PC-3 (cell line): ENCODE measurements around the gene CNIH2. TPM values are rescaled to one million over a fixed set of nuclear protein-coding genes. Genes with fewer than 3 reads are reported as not detected.

Source experiments
- ATAC-seq: fragments of 200-7000 bp; cut with Tn5 transposase; 2 replicates; pipeline ENCODE4 v1.9.1; 2020; ENCODE audit warnings: mild to moderate bottlenecking, moderate library complexity
- BruUV-seq: library from RNA; stranded (reverse); fragments of 400-500 nt; replicated peaks from 2 replicates; lab custom pipeline; 2021; lab: Mats Ljungman, UMichigan
- CTCF ChIA-PET: fragments of 300-600 bp; sonication (Branson Sonifier 250); formaldehyde crosslinking; loops from one replicate; lab custom pipeline; 2022; ENCODE audit warnings: antibody characterized with exemption; lab: Charles Lee
- POLR2A ChIA-PET: fragments of 300-600 bp; sonication (Branson Sonifier 250); formaldehyde crosslinking; loops from one replicate; lab custom pipeline; 2022; ENCODE audit warnings: antibody characterized with exemption; ENCODE audit not compliant: unreplicated experiment; lab: Charles Lee
- DNase-seq: peaks from one replicate; pipeline ENCODE4 v3.0.0-alpha.2; 2015
- H2AFZ ChIP-seq: fragments of 300-600 bp; sonication (generic); 2 replicates; pipeline ENCODE4 v1.6.0; 2016; ENCODE audit warnings: antibody characterized with exemption, low read length
- H3F3A ChIP-seq: fragments of 300-600 bp; sonication (generic); one replicate; pipeline ENCODE4 v1.6.0; 2017; ENCODE audit warnings: antibody characterized with exemption, low read length, control low read depth, mild to moderate bottlenecking; ENCODE audit not compliant: unreplicated experiment
- H3K27ac ChIP-seq: fragments of 300-600 bp; sonication (generic); 2 replicates; pipeline ENCODE4 v1.5.1; 2016; ENCODE audit warnings: mild to moderate bottlenecking, low read length
- H3K27me3 ChIP-seq: fragments of 300-600 bp; sonication (generic); 2 replicates; pipeline ENCODE4 v1.6.1; 2016; ENCODE audit warnings: low read length, mixed read lengths
- H3K36me3 ChIP-seq: fragments of 300-600 bp; sonication (generic); 2 replicates; pipeline ENCODE4 v1.6.1; 2016; ENCODE audit warnings: low read depth, mixed run types, low read length, mixed read lengths
- H3K4me1 ChIP-seq: fragments of 300-600 bp; sonication (generic); 2 replicates; pipeline ENCODE4 v1.5.1; 2016; ENCODE audit warnings: low read length; ENCODE audit not compliant: insufficient read depth
- H3K4me2 ChIP-seq: fragments of 300-600 bp; sonication (generic); 2 replicates; pipeline ENCODE4 v1.6.0; 2016; ENCODE audit warnings: low read length
- H3K4me3 ChIP-seq: fragments of 300-600 bp; sonication (generic); 2 replicates; pipeline ENCODE4 v1.5.1; 2016; ENCODE audit warnings: mild to moderate bottlenecking, low read length, mixed read lengths
- H3K79me2 ChIP-seq: fragments of 300-600 bp; sonication (generic); 2 replicates; pipeline ENCODE4 v1.6.1; 2017; ENCODE audit warnings: low read length, mixed read lengths
- H3K9ac ChIP-seq: fragments of 300-600 bp; sonication (generic); 2 replicates; pipeline ENCODE4 v1.6.0; 2016; ENCODE audit warnings: mild to moderate bottlenecking, low read length
- H3K9me2 ChIP-seq: fragments of 300-600 bp; sonication (generic); replicated peaks from 2 replicates; pipeline ENCODE4 v1.6.1; 2016; ENCODE audit warnings: mixed run types, low read length, mixed read lengths
- H3K9me3 ChIP-seq: fragments of 300-600 bp; sonication (generic); 2 replicates; pipeline ENCODE4 v1.6.1; 2016; ENCODE audit warnings: low read length, mixed read lengths
- H4K20me1 ChIP-seq: fragments of 300-600 bp; sonication (generic); 2 replicates; pipeline ENCODE4 v1.6.1; 2016; ENCODE audit warnings: low read length, mixed read lengths
- EZH2 ChIP-seq: fragments of 300-600 bp; sonication (generic); IDR thresholded peaks from one replicate; pipeline ENCODE4 v1.6.1; 2017; ENCODE audit warnings: antibody characterized with exemption, mild to moderate bottlenecking, low read length; ENCODE audit not compliant: unreplicated experiment
- EZH2phosphoT487 ChIP-seq: fragments of 300-600 bp; sonication (generic); IDR thresholded peaks from 2 replicates; pipeline ENCODE4 v1.6.1; 2018; ENCODE audit warnings: mild to moderate bottlenecking, antibody characterized with exemption, low read length, borderline replicate concordance
- intact Hi-C: fragments of 100-400 bp; cut with micrococcal nuclease; formaldehyde crosslinking; loops from 2 replicates; pipeline ENCODE4 v1.9.0; 2023
- total RNA-seq: library from RNA; depleted of rRNA; stranded (reverse); fragments of >200 nt; gene quantifications from 2 replicates; pipeline ENCODE4 v1.2.3, GENCODE V29; 2014
- TF ChIP-seq, protein P1 (sequence below): fragments of 300-600 bp; sonication (generic); conservative IDR thresholded peaks from 2 replicates; pipeline ENCODE4 v1.5.1; 2017; ENCODE audit warnings: antibody characterized with exemption, low read depth, mild to moderate bottlenecking, low read length

The CNIH2 gene
- total RNA-seq, 1 experiment from 2014 or later, result 2.2 TPM

GRCh38 chr11:66312549-66313320 lies 34.8 kb downstream of the CNIH2 start:
- peak; percentile 88 for ATAC-seq

GRCh38 chr11:66313321-66314185 lies 35.6 kb downstream of the CNIH2 start:
- Histone ChIP-seq H3F3A (no peaks in the 10 kb centered on the region), H3K27me3 (no peaks in the 10 kb centered on the region), H3K4me1 (peaks cover 5% of the 10 kb centered on the region), H2AFZ (peak overlapping the region; percentile 84), H3K9ac (peak overlapping the region; percentile 36; the same call in 1 of the 2 replicates), H4K20me1 (no peaks in the 10 kb centered on the region), H3K9me2 (no peaks in the 10 kb centered on the region), H3K36me3 (no peaks in the 10 kb centered on the region), H3K9me3 (no peaks in the 10 kb centered on the region), H3K4me3 (peak overlapping the region; percentile 59; the same call in 1 of the 2 replicates), H3K79me2 (no peaks in the 10 kb centered on the region), H3K4me2 (peak overlapping the region; percentile 87), H3K27ac (no peak overlapping the region)
- intact Hi-C loops, result no loop called here
- no peak for ATAC-seq
- no TSS peak for BruUV-seq
- CTCF ChIA-PET, result interaction anchor here (0.5 to 2.3 kb wide), 11 partner anchors 8 to 454 kb away, joined by 3 to 22 read pairs (median 8); partner anchors contain the start of genes RIN1 and YIF1A
- TF ChIP-seq EZH2phosphoT487 (no peak), EZH2 (no peak)
- TF ChIP-seq, protein P1, sequence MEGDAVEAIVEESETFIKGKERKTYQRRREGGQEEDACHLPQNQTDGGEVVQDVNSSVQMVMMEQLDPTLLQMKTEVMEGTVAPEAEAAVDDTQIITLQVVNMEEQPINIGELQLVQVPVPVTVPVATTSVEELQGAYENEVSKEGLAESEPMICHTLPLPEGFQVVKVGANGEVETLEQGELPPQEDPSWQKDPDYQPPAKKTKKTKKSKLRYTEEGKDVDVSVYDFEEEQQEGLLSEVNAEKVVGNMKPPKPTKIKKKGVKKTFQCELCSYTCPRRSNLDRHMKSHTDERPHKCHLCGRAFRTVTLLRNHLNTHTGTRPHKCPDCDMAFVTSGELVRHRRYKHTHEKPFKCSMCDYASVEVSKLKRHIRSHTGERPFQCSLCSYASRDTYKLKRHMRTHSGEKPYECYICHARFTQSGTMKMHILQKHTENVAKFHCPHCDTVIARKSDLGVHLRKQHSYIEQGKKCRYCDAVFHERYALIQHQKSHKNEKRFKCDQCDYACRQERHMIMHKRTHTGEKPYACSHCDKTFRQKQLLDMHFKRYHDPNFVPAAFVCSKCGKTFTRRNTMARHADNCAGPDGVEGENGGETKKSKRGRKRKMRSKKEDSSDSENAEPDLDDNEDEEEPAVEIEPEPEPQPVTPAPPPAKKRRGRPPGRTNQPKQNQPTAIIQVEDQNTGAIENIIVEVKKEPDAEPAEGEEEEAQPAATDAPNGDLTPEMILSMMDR, result no peak
- POLR2A ChIA-PET, result interaction anchor here (0.5 to 1.4 kb wide), 5 partner anchors 13 to 1301 kb away, joined by 4 to 24 read pairs (median 9); partner anchors contain the start of genes RIN1 and YIF1A
- DNase-seq, result no peak

More at GRCh38 chr11:66312549-66313320, 34.8 kb downstream of the CNIH2 start:
- Histone ChIP-seq H3K9me3 (no peaks in the 10 kb centered on the region), H3K9ac (peak overlapping the region; percentile 36; the same call in 1 of the 2 replicates), H3K79me2 (no peaks in the 10 kb centered on the region), H3K4me1 (peaks cover 5% of the 10 kb centered on the region), H3K27ac (peak overlapping the region; percentile 30; the same call in 1 of the 2 replicates), H3K9me2 (no peaks in the 10 kb centered on the region), H2AFZ (peak overlapping the region; percentile 85), H3K4me2 (peak overlapping the region; percentile 87), H3F3A (no peaks in the 10 kb centered on the region), H3K27me3 (no peaks in the 10 kb centered on the region), H3K36me3 (no peaks in the 10 kb centered on the region), H4K20me1 (no peaks in the 10 kb centered on the region), H3K4me3 (peak overlapping the region; percentile 77)
- DNase-seq, result peak; percentile 99
- no peak for TF ChIP-seq EZH2
- intact Hi-C loops, result loop anchor here (1.0 kb wide), 2 partner anchors 16 to 74 kb away; no protein-coding TSS in a partner anchor
- BruUV-seq, result TSS peak; percentile 50
- ChIA-PET CTCF (interaction anchor here (0.5 to 2.3 kb wide), 13 partner anchors 9 to 453 kb away, joined by 3 to 22 read pairs (median 6); partner anchors contain the start of genes RIN1 and YIF1A), POLR2A (interaction anchor here (0.5 to 1.4 kb wide), 9 partner anchors 14 to 1302 kb away, joined by 4 to 24 read pairs (median 9); partner anchors contain the start of genes B4GAT1, RIN1 and YIF1A)

GRCh38 chr11:66314186-66314501 lies 36.2 kb downstream of the CNIH2 start:
- Histone ChIP-seq H3K4me3 (no peak overlapping the region), H3K36me3 (no peaks in the 10 kb centered on the region), H3K79me2 (no peaks in the 10 kb centered on the region), H3K4me1 (peaks cover 5% of the 10 kb centered on the region), H3K9me2 (no peaks in the 10 kb centered on the region), H3F3A (no peaks in the 10 kb centered on the region), H3K4me2 (no peak overlapping the region), H3K9me3 (no peaks in the 10 kb centered on the region), H2AFZ (no peak overlapping the region), H3K9ac (no peak overlapping the region), H4K20me1 (no peaks in the 10 kb centered on the region), H3K27ac (no peak overlapping the region), H3K27me3 (no peaks in the 10 kb centered on the region)
- BruUV-seq, result no TSS peak
- intact Hi-C loops, result no loop called here
- CTCF ChIA-PET, result interaction anchor here (0.6 kb wide), 1 partner anchor 152 kb away, joined by 4 read pairs; no protein-coding TSS in a partner anchor
- POLR2A ChIA-PET, result no interaction called here
- ATAC-seq (no peak), DNase-seq (no peak)
- no peak for TF ChIP-seq EZH2phosphoT487
- TF ChIP-seq, protein P1, result no peak
- TF ChIP-seq EZH2, result no peak
